ENCODE results near the gene NUB1. TPM values are rescaled to one million over a fixed set of nuclear protein-coding genes. Genes with fewer than 3 reads are reported as not detected.

The NUB1 gene
- total RNA-seq, 4 donors from 2014 or later = 45.9 to 59.1 (median 53.0) TPM

- no peak for TF ChIP-seq CTCF (IDR thresholded peaks at IDR 0.05)
- no peak for TF ChIP-seq POLR2A (IDR thresholded peaks at IDR 0.05; ENCODE audit: low read depth)
- no peak for TF ChIP-seq EP300 (IDR thresholded peaks at IDR 0.05)
- no peak for TF ChIP-seq POLR2AphosphoS5 (IDR thresholded peaks at IDR 0.05)
- 91% methylated on average over 30 of the region's 33 CpGs for WGBS
- Histone ChIP-seq H3K36me3 (peaks cover 40 to 90% (median 66%) of the 10 kb centered on the region in 4 donors), H3K9me3 (no peaks in the 10 kb centered on the region), H3K27me3 (peaks cover 0 to 6% (median 2%) of the 10 kb centered on the region in 4 donors), H3K4me3 (no peak overlapping the region), H3K4me1 (peaks cover 4 to 9% (median 6%) of the 10 kb centered on the region in 4 donors), H3K27ac (replicated peaks in 1 of 4) (no peak overlapping the region)
- no peak for DNase-seq (ENCODE audit: extremely low spot score)
- intact Hi-C loops (cut with DNase I) = no loop called here
These were observed 34.7 kb downstream of the NUB1 start for GRCh38 chr7:151376218-151376902.

DNA sequence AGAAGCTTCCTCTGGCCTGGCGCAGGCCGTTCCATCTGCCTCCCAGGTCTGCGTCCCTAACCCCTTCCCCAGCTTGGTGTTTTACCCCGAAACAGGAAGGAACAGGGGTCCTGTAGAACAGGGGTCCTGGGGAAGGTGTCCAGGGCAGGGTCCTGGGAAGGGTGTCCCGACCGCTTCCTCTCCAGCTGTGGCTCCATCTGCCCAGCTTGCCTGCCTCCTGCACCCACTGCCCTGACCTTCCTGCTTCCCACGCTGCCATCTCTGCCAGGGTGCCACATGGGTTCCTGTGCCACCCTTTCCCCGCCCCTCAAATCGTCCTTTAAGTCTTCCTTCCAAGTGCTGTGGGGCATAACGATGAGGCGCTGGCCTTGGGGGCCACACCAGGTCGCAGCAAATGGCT lies 35.8 kb downstream of the NUB1 start:
- intact Hi-C loops (cut with DNase I) = no loop called here
- no peak overlapping the region for H3K27ac ChIP-seq (replicated peaks in 1 of 4)
- H3K36me3 ChIP-seq = peaks cover 40 to 79% (median 59%) of the 10 kb centered on the region in 4 donors
- peaks cover 14 to 19% (median 16%) of the 10 kb centered on the region in 4 donors for H3K4me1 ChIP-seq
- H3K9me3 ChIP-seq = no peaks in the 10 kb centered on the region
- WGBS = 98% methylated on average over 11 of the region's 12 CpGs
- H3K27me3 ChIP-seq = peaks cover 3 to 16% (median 12%) of the 10 kb centered on the region in 4 donors
- TF ChIP-seq CTCF (IDR thresholded peaks at IDR 0.05) (no peak), EP300 (IDR thresholded peaks at IDR 0.05) (no peak), POLR2A (IDR thresholded peaks at IDR 0.05; ENCODE audit: low read depth) (no peak), POLR2AphosphoS5 (IDR thresholded peaks at IDR 0.05) (no peak)
- no peak for DNase-seq (ENCODE audit: extremely low spot score)
- H3K4me3 ChIP-seq = no peak overlapping the region

DNA sequence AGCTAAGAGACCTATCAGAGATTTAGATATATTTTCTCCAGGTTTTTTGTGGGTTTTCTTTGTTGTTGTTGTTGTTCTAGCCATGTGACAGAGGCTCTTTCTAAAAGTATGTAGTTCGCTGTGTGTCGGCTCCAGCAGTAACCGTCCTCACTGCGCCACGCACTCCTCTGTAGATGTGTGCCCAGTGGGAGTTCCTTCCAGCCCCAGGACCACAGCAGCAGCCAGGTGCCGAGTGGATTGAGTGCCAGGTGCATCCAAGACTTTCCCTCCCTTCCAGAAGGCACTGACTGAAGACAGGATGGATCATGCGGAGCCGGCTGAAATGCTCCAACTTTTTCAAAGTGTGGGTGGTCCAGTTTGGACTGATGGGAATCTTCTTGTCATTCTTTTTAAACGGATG lies 36.4 kb downstream of the NUB1 start:
- H3K4me3 ChIP-seq = no peak overlapping the region
- no peak for DNase-seq (ENCODE audit: extremely low spot score)
- TF ChIP-seq POLR2A (IDR thresholded peaks at IDR 0.05; ENCODE audit: low read depth) (no peak), POLR2AphosphoS5 (IDR thresholded peaks at IDR 0.05) (no peak), EP300 (IDR thresholded peaks at IDR 0.05) (no peak), CTCF (IDR thresholded peaks at IDR 0.05) (no peak)
- H3K9me3 ChIP-seq = no peaks in the 10 kb centered on the region
- no peak overlapping the region for H3K27ac ChIP-seq (replicated peaks in 1 of 4)
- peaks cover 40 to 73% (median 56%) of the 10 kb centered on the region in 4 donors for H3K36me3 ChIP-seq
- H3K4me1 ChIP-seq = peaks cover 14 to 21% (median 19%) of the 10 kb centered on the region in 4 donors
- 85% methylated on average over 9 of the region's 9 CpGs for whole genome bisulfite sequencing
- H3K27me3 ChIP-seq = peaks cover 5 to 22% (median 17%) of the 10 kb centered on the region in 4 donors
- intact Hi-C loops (cut with DNase I) = no loop called here

DNA sequence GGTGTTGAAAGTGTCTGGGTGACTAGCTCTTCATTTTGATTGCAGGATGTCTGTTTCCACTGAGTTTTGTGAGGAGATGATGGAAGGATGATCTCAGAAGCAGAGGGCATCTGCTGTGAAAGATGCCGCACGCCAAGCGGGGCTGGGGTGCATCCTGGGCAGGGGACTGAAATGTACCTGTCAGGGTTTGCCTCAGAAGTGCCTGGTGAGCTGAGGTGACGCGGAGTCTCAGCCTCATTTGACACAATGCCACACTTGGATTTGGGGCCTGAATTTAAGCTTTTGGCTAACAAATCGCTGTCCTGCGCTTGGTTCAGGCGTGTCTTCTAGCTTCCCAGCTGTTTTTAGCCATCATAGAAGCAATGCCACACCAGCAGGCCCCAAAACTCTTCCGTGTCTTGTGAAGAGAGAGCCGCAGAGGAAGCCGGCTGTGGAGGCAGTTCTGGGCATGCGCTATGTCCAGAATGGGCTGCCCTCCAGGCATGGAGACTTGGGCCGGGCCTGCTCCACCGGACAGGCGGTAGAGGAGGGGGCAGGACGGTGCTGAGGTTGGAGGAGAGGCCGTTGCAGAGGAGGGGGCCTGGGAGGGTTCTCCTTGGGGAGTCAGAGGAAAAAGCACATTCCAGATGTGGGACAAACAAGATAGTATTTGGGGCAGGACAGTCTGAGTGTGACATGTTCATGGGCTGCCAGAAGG lies 37.0 kb downstream of the NUB1 start:
- H3K4me3 ChIP-seq = no peak overlapping the region
- H3K36me3 ChIP-seq = peaks cover 40 to 67% (median 50%) of the 10 kb centered on the region in 4 donors
- no peaks in the 10 kb centered on the region for H3K9me3 ChIP-seq
- TF ChIP-seq POLR2AphosphoS5 (IDR thresholded peaks at IDR 0.05) = no peak
- TF ChIP-seq POLR2A (IDR thresholded peaks at IDR 0.05; ENCODE audit: low read depth) = no peak
- no peak for TF ChIP-seq EP300 (IDR thresholded peaks at IDR 0.05)
- no peak for TF ChIP-seq CTCF (IDR thresholded peaks at IDR 0.05)
- no peak overlapping the region for H3K27ac ChIP-seq (replicated peaks in 1 of 4)
- peaks cover 14 to 21% (median 19%) of the 10 kb centered on the region in 4 donors for H3K4me1 ChIP-seq
- peaks cover 5 to 29% (median 19%) of the 10 kb centered on the region in 4 donors for H3K27me3 ChIP-seq
- 81% methylated on average over 17 of the region's 17 CpGs for WGBS
- no peak for DNase-seq (ENCODE audit: extremely low spot score)
- intact Hi-C loops (cut with DNase I) = no loop called here
